DMS79 (cell line): ENCODE measurements around the gene CTDSPL.
"Not testable (repeated sequence)": the region's sequence is repeated elsewhere in the genome, so short reads cannot be mapped to it uniquely, and the experiment has no call there.

Experiments used
- DNase-seq: peaks from one replicate; lab custom pipeline; 2025; lab: John Stamatoyannopoulos, UW

Gene CTDSPL

GRCh38 chr3:38019658-38020341 lies 158.1 kb downstream of the CTDSPL start:
- DNase-seq, result no peak

GRCh38 chr3:38020342-38020726 lies 158.7 kb downstream of the CTDSPL start:
- DNase-seq, result no peak

GRCh38 chr3:38021196-38021595 lies 159.5 kb downstream of the CTDSPL start:
- DNase-seq, result no peak

- DNase-seq, result no peak
Observed at GRCh38 chr3:38022301-38022700, 160.6 kb downstream of the CTDSPL start.

GRCh38 chr3:38022896-38023709 lies 161.4 kb downstream of the CTDSPL start:
- no peak for DNase-seq

GRCh38 chr3:38026856-38027255 lies 165.2 kb downstream of the CTDSPL start:
- no peak for DNase-seq

- no peak for DNase-seq
Observed at GRCh38 chr3:38027466-38028465, 166.1 kb downstream of the CTDSPL start.

GRCh38 chr3:38028621-38029361 lies 167.1 kb downstream of the CTDSPL start:
- DNase-seq, result no peak

- DNase-seq, result no peak
Observed at GRCh38 chr3:38029400-38030125, 167.9 kb downstream of the CTDSPL start, which contains the start of gene PLCD1. Gene PLCD1, minus strand, starts transcription at chr3:38029642. Its CDS starts 103 bp downstream, at chr3:38029539.

- DNase-seq, result no peak
Observed at GRCh38 chr3:38030126-38031021, 168.7 kb downstream of the CTDSPL start.

- DNase-seq, result no peak
Observed at GRCh38 chr3:38031022-38031994, 169.6 kb downstream of the CTDSPL start.

- DNase-seq, result no peak
Observed at GRCh38 chr3:38032328-38032865, 170.7 kb downstream of the CTDSPL start.

- not testable (repeated sequence) for DNase-seq
Observed at GRCh38 chr3:38033586-38033985, 171.9 kb downstream of the CTDSPL start.
